Cerebellar cortex (tissue), 1 donor: ENCODE results near the gene CLDND2.

Source experiments
- DNase-seq: peaks from one replicate; pipeline ENCODE4 v3.0.0-alpha.2; 2015; ENCODE audit warnings: low spot score

Gene CLDND2

DNA sequence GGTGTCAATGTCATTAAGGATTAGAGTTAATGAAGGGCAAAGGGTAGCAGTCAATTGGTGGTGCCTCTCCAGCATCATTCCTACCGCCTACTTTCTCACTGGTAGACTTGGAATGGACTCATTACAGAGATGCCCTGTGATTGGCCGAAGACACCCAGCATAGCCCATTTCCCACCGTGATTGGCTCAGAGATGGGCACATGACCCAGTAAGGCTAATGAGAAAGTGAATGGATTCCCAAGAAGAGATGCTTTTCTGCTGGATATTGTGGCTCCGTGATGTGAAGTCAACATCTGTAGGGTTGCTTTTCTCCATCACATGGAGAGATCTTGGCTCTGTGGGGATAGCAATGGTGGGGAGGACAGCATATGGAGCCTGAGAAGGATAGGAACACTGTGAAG lies 38.4 kb downstream of the CLDND2 start:
- DNase-seq: no peak

GRCh38 chr19:51329411-51329810 lies 39.4 kb downstream of the CLDND2 start:
- no peak for DNase-seq

- no peak for DNase-seq
Observed at GRCh38 chr19:51327066-51328001, 41.5 kb downstream of the CLDND2 start.

GRCh38 chr19:51326216-51327065 lies 42.4 kb downstream of the CLDND2 start:
- DNase-seq: no peak

- DNase-seq: no peak
Observed at GRCh38 chr19:51325161-51325976, 43.4 kb downstream of the CLDND2 start.

DNA sequence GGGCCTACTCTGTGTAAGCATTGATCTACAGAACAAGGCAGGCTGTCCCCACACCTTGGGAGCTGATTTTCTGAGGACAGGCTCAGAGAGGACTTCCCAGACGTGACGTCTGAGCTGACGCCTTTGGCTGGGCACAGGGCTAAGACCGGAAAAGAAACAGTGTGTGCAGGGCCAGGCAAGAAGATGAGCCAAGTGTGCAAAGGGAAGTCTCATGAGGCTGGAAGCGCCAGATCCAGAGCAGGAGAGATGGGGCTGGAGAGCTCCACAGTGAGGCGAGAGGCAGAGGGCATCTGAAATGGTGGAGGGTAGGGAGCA lies 44.7 kb downstream of the CLDND2 start:
- peak; percentile 76 for DNase-seq

- no peak for DNase-seq
Observed at GRCh38 chr19:51323481-51324166, 45.2 kb downstream of the CLDND2 start.

DNA sequence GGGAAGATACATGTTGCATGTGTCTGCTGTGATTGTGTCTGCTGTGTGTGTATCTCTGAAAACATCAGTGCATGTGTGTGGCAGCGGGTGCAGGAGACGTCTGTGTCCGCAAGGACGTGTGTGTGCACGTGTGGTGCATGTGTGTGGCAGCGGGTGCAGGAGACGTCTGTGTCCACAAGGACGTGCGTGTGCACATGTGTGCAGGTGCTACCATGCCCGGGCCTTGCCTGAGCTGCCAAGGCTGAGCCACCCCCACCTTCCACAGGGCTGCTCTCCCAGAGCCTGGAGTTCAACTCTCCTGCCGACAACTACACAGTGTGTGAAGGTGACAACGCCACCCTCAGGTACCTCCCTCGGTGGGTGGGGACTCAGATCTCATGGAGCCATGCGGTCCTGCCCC lies 47.0 kb downstream of the CLDND2 start:
- no peak for DNase-seq

DNA sequence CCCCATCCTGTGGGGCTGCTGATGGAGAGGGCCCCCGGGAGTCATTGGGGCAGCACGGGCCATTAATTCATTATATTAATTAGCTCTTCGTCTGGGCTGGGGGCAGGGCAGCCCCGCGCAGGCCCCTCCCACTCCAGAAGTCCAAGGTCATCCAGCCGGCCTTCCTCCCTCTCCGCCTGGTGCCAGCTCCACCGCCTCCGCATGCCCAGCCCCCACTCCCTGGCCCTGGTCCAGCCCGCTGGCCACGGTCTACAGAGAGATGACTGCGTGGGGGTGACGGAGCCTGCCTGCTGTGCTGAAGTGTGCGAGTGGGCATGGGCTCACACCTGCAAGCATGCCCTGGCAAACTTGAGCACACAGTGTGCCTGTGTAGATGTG lies 48.5 kb downstream of the CLDND2 start:
- DNase-seq: no peak

- DNase-seq: peak; percentile 37
Observed at GRCh38 chr19:51319649-51320279, 49.0 kb downstream of the CLDND2 start.

DNA sequence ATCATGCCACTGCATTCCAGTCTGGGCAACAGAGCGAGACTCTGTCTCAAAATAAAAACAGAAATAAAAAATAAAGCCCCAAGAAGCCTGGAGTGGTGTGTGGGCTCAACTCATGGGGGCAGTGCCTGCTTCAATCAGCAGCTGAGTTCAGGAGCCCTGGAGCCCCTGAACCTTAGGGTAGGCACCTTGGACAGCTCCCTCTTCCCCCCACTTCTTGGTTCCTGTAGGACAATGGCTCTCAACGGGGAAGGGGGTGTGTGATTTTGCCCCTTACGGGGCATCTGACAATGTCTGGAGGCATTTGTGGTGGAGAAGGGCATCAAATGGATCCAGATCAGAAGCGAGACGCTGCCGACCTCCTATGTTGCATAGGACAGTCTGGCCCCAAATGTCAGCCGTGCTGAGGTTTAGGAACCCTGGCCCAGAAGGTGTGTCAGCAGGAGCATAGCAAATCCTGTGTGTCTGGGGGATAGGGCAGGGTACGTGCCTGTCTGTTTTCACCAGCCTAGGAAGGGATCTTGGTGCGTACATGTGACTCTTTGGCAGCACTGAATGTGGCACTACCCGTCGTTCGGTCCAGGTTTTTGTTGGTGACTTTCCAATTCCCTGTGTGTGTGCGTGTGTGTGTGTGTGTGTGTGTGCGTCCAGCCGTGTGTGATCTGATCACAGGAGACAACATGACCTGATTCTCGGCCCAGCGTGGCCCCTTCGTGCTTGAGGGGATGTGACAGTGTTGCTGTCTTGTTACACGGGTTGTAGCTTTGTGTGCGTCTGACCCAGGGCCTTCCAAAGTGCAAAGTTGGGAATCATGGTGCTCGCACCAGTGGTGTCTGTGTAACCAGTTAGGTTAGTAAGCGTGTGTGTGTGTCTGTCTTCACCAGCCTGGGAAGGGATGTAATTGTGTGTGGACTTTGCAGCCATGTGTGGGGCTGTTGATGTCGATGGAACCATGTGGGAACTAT lies 49.8 kb downstream of the CLDND2 start:
- DNase-seq: peak; percentile 94

DNA sequence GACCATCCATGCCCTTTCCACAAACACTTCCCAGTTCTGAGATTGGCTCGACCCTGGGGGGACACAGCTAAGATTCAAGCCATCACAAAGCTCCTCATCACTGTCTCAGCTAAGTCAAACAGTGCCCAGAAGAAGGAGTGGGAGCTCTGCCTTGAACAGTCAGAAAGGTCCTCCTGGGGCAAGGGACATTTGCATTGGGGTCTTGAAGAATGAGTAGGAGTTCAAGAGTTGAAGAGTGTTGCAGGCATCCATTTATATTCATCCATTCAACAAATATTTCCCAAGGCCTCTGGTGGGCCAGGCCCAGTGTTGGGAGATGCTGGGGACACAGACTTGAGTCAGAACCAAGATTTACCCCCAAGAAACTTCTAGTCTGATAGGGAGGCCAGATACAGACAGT lies 50.8 kb downstream of the CLDND2 start:
- no peak for DNase-seq

DNA sequence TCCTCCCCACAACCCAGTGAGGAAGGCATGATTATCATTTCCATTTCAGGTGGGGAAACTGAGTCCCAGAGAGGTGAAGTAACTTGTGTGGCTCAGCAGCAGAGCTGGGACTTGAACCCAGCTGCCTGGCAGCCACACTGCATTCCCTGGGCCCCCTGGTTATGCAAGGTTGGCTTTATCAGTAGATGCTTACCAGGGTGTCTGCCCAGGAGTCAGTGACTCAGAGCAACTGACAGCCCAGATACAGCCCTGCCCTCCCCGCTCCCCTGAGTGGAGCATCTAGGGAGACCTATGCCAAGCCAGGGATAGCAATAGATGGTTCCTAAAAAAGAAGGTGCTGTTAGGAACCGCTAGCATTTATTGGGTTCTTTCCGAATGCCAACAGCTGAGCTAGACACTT lies 51.4 kb downstream of the CLDND2 start:
- DNase-seq: no peak
